ENCODE data around the gene MYZAP.

- TF ChIP-seq PATZ1 (CRISPR knock-in tag; IDR thresholded peaks at IDR 0.05; ENCODE audit: borderline replicate concordance) = no peak
- TF ChIP-seq RARB (CRISPR knock-in tag; IDR thresholded peaks at IDR 0.05) = no peak
- TF ChIP-seq ZFP30 (CRISPR knock-in tag; IDR thresholded peaks at IDR 0.05) = no peak
These were observed 375 bp upstream of the MYZAP start for GRCh38 chr15:57591237-57591821.

All from SK-N-SH treated with all-trans-retinoic acid at 6 μM for 48 hours (cell line).